Hepatocyte (in vitro differentiated cells): ENCODE results near the gene RRAGC. TPM values are rescaled to one million over a fixed set of nuclear protein-coding genes. Genes with fewer than 3 reads are reported as not detected.

Experiments
- DNase-seq: peaks from one replicate; pipeline ENCODE4 v3.0.0-alpha.2; 2016; ENCODE audit warnings: low spot score
- H2AFZ ChIP-seq: fragments of 200-600 bp; sonication (generic); 2 replicates; pipeline ENCODE4 v1.6.0; 2016; ENCODE audit warnings: antibody characterized with exemption, mild to moderate bottlenecking
- H3K27ac ChIP-seq: fragments of 200-600 bp; sonication (generic); 2 replicates; pipeline ENCODE4 v1.5.1; 2016; ENCODE audit warnings: mild to moderate bottlenecking
- H3K27me3 ChIP-seq: fragments of 200-600 bp; sonication (generic); 2 replicates; pipeline ENCODE4 v1.6.1; 2016
- H3K36me3 ChIP-seq: fragments of 200-600 bp; sonication (generic); replicated peaks from 2 replicates; pipeline ENCODE4 v1.5.1; 2016; ENCODE audit warnings: low read depth; ENCODE audit not compliant: insufficient read depth
- H3K4me1 ChIP-seq: fragments of 200-600 bp; sonication (generic); 2 replicates; pipeline ENCODE4 v1.5.1; 2016; ENCODE audit warnings: mild to moderate bottlenecking, moderate library complexity; ENCODE audit not compliant: insufficient read depth
- H3K4me2 ChIP-seq: fragments of 200-600 bp; sonication (generic); 2 replicates; pipeline ENCODE4 v1.6.0; 2016
- H3K4me3 ChIP-seq: fragments of 200-600 bp; sonication (generic); 2 replicates; pipeline ENCODE4 v1.5.1; 2016; ENCODE audit warnings: mild to moderate bottlenecking
- H3K79me2 ChIP-seq: fragments of 200-600 bp; sonication (generic); 2 replicates; pipeline ENCODE4 v1.6.0; 2017; ENCODE audit warnings: mild to moderate bottlenecking
- H3K9me2 ChIP-seq: fragments of 200-600 bp; sonication (generic); replicated peaks from 2 replicates; pipeline ENCODE4 v1.6.0; 2017; ENCODE audit warnings: mild to moderate bottlenecking; ENCODE audit not compliant: insufficient read depth
- H3K9me3 ChIP-seq: fragments of 200-600 bp; sonication (generic); 2 replicates; pipeline ENCODE4 v1.5.1; 2016; ENCODE audit warnings: low read depth, mild to moderate bottlenecking
- H4K20me1 ChIP-seq: fragments of 200-600 bp; sonication (generic); 2 replicates; pipeline ENCODE4 v1.6.0; 2016; ENCODE audit warnings: mild to moderate bottlenecking; ENCODE audit not compliant: insufficient read depth, poor library complexity, severe bottlenecking
- CTCF ChIP-seq: fragments of 200-600 bp; sonication (generic); IDR thresholded peaks from 2 replicates; pipeline ENCODE4 v1.5.1; 2016; ENCODE audit warnings: antibody characterized with exemption, mild to moderate bottlenecking; ENCODE audit not compliant: poor library complexity
- EZH2 ChIP-seq: fragments of 200-600 bp; sonication (generic); IDR thresholded peaks from 2 replicates; pipeline ENCODE4 v1.6.1; 2016; ENCODE audit warnings: antibody characterized with exemption, mild to moderate bottlenecking, borderline replicate concordance
- EZH2phosphoT487 ChIP-seq: fragments of 200-600 bp; sonication (generic); IDR thresholded peaks from one replicate; pipeline ENCODE4 v1.6.1; 2018; ENCODE audit warnings: antibody characterized with exemption, mild to moderate bottlenecking, low read depth, moderate library complexity; ENCODE audit not compliant: unreplicated experiment, severe bottlenecking
- WGBS: methylation state at CpG from one replicate; pipeline ENCODE4 v1.1.6; 2016; ENCODE audit warnings: low lambda C conversion rate; ENCODE audit errors: missing lambda C conversion rate; 5-methylcytosine and 5-hydroxymethylcytosine counted together
- polyA plus RNA-seq: library from polyadenylated mRNA; unstranded; fragments of >200 nt; fragmentation: Nextera tagmentation; extraction: Ambion mirVana; gene quantifications from 2 replicates; pipeline ENCODE4 v1.2.1, GENCODE V29; 2016
- total RNA-seq: library from RNA; depleted of rRNA; stranded (reverse); fragments of >200 nt; gene quantifications from 2 replicates; pipeline ENCODE4 v1.2.3, GENCODE V29; 2014

Gene RRAGC
- total and polyA plus RNA-seq, 2 experiments from 2014 or later, result 21.7 to 36.6 TPM

- Histone ChIP-seq H3K27me3 (no peaks in the 10 kb centered on the region), H3K4me3 (peak overlapping the region; percentile 77), H2AFZ (peak overlapping the region; percentile 57), H3K36me3 (no peaks in the 10 kb centered on the region), H3K4me2 (peak overlapping the region; percentile 92), H3K79me2 (peaks cover 87% of the 10 kb centered on the region), H4K20me1 (peaks cover 42% of the 10 kb centered on the region), H3K27ac (peak overlapping the region; percentile 91), H3K9me2 (no peaks in the 10 kb centered on the region), H3K4me1 (peaks cover 23% of the 10 kb centered on the region), H3K9me3 (no peaks in the 10 kb centered on the region)
- WGBS, result under 1% methylated on average over 21 of the region's 51 CpGs
- TF ChIP-seq EZH2 (no peak), CTCF (no peak), EZH2phosphoT487 (no peak)
- DNase-seq, result peak; percentile 77
Observed at GRCh38 chr1:38858833-38859560, 575 bp downstream of the RRAGC start.

GRCh38 chr1:38852780-38853179 is 6.8 kb downstream of the RRAGC start:
- no peak for DNase-seq
- no peak overlapping the region for H2AFZ ChIP-seq
- no peak overlapping the region for H3K4me2 ChIP-seq
- H3K27ac ChIP-seq, result no peak overlapping the region
- peaks cover 45% of the 10 kb centered on the region for H4K20me1 ChIP-seq
- peaks cover 57% of the 10 kb centered on the region for H3K79me2 ChIP-seq
- H3K9me3 ChIP-seq, result no peaks in the 10 kb centered on the region
- H3K9me2 ChIP-seq, result no peaks in the 10 kb centered on the region
- H3K27me3 ChIP-seq, result no peaks in the 10 kb centered on the region
- H3K4me3 ChIP-seq, result no peak overlapping the region
- TF ChIP-seq CTCF, result no peak
- no peak for TF ChIP-seq EZH2
- TF ChIP-seq EZH2phosphoT487, result no peak
- 95% methylated on average over 4 of the region's 4 CpGs for WGBS
- peaks cover 4% of the 10 kb centered on the region for H3K36me3 ChIP-seq
- peaks cover 7% of the 10 kb centered on the region for H3K4me1 ChIP-seq

GRCh38 chr1:38848071-38848470 is 11.5 kb downstream of the RRAGC start:
- peaks cover 36% of the 10 kb centered on the region for H3K79me2 ChIP-seq
- H3K27ac ChIP-seq, result no peak overlapping the region
- WGBS, result 100% methylated on average over 1 of the region's 1 CpG

More at GRCh38 chr1:38848071-38848470, 11.5 kb downstream of the RRAGC start:
- no peak for TF ChIP-seq EZH2
- no peak for TF ChIP-seq EZH2phosphoT487
- no peak for TF ChIP-seq CTCF
- Histone ChIP-seq H3K36me3 (peaks cover 7% of the 10 kb centered on the region), H2AFZ (no peak overlapping the region), H3K4me3 (no peak overlapping the region), H4K20me1 (peaks cover 28% of the 10 kb centered on the region), H3K9me2 (no peaks in the 10 kb centered on the region), H3K4me1 (no peaks in the 10 kb centered on the region), H3K4me2 (no peak overlapping the region), H3K9me3 (no peaks in the 10 kb centered on the region), H3K27me3 (no peaks in the 10 kb centered on the region)
- no peak for DNase-seq
